Effector memory CD8-positive, alpha-beta T cell (primary cell): ENCODE measurements around the gene YES1.
"Not testable (repeated sequence)": the region's sequence is repeated elsewhere in the genome, so short reads cannot be mapped to it uniquely, and the experiment has no call there.

Source experiments
- ATAC-seq: fragments of 150-1000 bp; cut with Tn5 transposase; replicated peaks from 2 replicates; pipeline ENCODE4 v1.10.0; 2021; ENCODE audit warnings: mild to moderate bottlenecking, moderate library complexity
- DNase-seq, 3 experiments: peaks; one replicate each; pipeline ENCODE4 v3.0.0; 2021
- H3K27ac Mint-ChIP-seq, 2 donors: one replicate each; pipeline ENCODE4 v1.8.0; 2022; ENCODE audit warnings: mild to moderate bottlenecking in 2 of 2, mixed read lengths in 2 of 2, moderate library complexity in 2 of 2
- H3K27me3 Mint-ChIP-seq, 2 donors: one replicate each; pipeline ENCODE4 v1.8.0; 2022; ENCODE audit warnings: mixed read lengths in 2 of 2
- H3K36me3 Mint-ChIP-seq: one replicate; pipeline ENCODE4 v1.8.0; 2022; ENCODE audit warnings: mild to moderate bottlenecking, moderate library complexity, mixed read lengths; ENCODE audit not compliant: insufficient read depth
- H3K4me1 Mint-ChIP-seq, 2 donors: one replicate each; pipeline ENCODE4 v1.8.0; 2022; ENCODE audit warnings: low read depth in 2 of 2, mixed read lengths in 2 of 2
- H3K4me3 Mint-ChIP-seq, 2 donors: one replicate each; pipeline ENCODE4 v1.8.0; 2022; ENCODE audit warnings: mild to moderate bottlenecking in 2 of 2, mixed read lengths in 2 of 2, moderate library complexity in 2 of 2
- H3K9me3 Mint-ChIP-seq, 2 donors: one replicate each; pipeline ENCODE4 v1.8.0; 2022; ENCODE audit warnings: mixed read lengths in 2 of 2

Gene YES1

DNA sequence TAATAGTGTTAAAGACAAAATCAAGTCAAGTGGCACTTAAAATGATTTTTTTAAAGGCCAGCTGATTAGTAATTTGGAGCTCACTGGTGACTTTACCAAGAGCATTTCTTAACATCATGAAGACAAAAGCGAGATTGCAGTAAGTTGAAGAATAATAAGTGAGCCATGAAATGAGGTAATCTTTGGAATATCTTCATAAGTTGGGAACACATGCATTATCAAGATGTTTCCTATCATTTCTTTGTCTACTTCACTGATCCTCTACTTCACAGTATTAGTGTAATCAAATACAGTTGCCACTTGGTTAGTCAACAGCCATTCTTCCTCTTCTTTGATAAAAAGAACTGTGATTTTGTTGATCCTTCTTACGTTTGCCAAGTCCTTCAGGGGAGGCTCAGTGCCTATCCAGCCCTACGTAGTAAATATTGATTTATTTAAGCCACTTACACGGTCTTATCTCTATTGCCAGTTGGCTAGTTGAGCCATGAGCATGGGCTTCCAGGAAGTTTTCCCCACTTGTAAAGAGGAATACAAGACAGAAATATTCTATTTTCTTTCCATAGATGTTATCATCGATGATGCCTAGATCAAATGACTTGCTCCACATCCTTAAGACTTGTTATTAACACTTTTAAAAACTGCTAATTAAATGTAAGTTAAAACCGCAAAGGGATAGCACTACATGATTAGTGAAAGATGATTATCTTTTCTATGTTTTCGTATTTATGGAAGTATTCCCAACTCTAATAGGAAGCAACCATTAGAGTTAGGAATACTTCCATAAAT is 46.1 kb downstream of the YES1 start:
- DNase-seq (no peak), ATAC-seq (no peak)
- Mint-ChIP-seq H3K27ac (no peak overlapping the region), H3K27me3 (no peaks in the 10 kb centered on the region), H3K4me3 (no peak overlapping the region), H3K36me3 (peaks cover 13% of the 10 kb centered on the region), H3K4me1 (peaks cover 9 to 23% of the 10 kb centered on the region in 2 donors), H3K9me3 (no peaks in the 10 kb centered on the region)

DNA sequence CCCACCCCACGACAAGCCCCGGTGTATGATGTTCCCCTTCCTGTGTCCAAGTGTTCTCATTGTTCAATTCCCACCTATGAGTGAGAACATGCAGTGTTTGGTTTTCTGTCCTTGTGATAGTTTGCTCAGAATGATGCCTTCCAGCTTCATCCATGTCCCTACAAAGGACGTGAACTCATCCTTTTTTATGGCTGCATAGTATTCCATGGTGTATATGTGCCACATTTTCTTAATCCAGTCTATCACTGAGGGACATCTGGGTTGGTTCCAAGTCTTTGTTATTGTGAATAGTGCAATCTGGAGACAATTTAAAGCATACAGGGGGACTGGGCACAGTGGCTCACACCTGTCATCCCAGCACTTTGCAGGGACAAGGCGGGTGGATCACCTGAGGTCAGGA is 52.2 kb downstream of the YES1 start:
- not testable (repeated sequence) for ATAC-seq, H3K4me3 Mint-ChIP-seq, DNase-seq, H3K27ac Mint-ChIP-seq, H3K27me3 Mint-ChIP-seq, H3K9me3 Mint-ChIP-seq
- Mint-ChIP-seq H3K36me3 (peaks cover 15% of the 10 kb centered on the region), H3K4me1 (peaks cover 6 to 23% of the 10 kb centered on the region in 2 donors)

DNA sequence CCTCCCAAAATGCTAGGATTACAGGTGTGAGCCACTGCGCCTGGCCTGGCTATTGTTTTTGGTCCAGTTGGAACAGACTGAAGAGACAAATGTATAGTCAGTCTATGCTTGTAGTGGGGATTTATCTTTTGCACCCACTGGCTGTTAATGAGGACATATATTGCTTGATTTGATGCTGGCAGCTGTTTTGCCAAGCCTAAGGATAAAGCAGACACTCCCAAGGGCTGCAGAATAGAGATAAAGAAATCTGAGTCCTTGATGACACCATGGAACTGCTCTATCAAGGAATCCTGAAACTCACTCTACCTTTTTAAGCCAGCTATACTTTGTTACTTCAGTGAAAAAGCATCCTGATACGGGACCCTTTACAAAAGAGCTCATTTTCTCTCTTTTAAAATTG is 56.5 kb downstream of the YES1 start:
- H3K9me3 Mint-ChIP-seq: no peaks in the 10 kb centered on the region
- peaks cover 30% of the 10 kb centered on the region for H3K36me3 Mint-ChIP-seq

DNA sequence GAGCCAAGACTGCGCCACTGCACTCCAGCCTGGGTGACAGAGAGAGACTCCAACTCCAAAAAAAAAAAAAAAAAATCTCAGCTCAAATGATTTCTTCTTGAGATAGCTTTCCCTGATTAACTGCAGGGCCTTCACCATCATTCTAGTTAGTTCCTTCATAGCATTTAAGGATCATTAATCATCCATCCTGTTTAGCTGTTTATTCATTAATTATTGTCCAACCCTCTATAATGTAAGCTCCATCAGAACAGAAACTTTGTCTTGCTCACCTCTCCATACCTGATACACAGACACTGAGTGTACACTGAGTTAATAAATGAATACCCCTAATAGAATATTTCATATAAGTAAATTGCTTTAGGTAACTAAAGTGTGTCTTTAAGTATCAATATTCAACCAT is 57.4 kb downstream of the YES1 start:
- H3K27me3 Mint-ChIP-seq: no peaks in the 10 kb centered on the region
- no peaks in the 10 kb centered on the region for H3K9me3 Mint-ChIP-seq
- no peak for DNase-seq
- no peak overlapping the region for H3K27ac Mint-ChIP-seq
- peaks cover 30% of the 10 kb centered on the region for H3K36me3 Mint-ChIP-seq
- H3K4me3 Mint-ChIP-seq: no peak overlapping the region
- peaks cover 0 to 5% of the 10 kb centered on the region in 2 donors for H3K4me1 Mint-ChIP-seq
- no peak for ATAC-seq

More for the DNA sequence above, 56.5 kb downstream of the YES1 start:
- DNase-seq (no peak), ATAC-seq (no peak)
- no peaks in the 10 kb centered on the region for H3K27me3 Mint-ChIP-seq
- no peak overlapping the region for H3K27ac Mint-ChIP-seq
- H3K4me1 Mint-ChIP-seq: peaks cover 0 to 5% of the 10 kb centered on the region in 2 donors
- no peak overlapping the region for H3K4me3 Mint-ChIP-seq

DNA sequence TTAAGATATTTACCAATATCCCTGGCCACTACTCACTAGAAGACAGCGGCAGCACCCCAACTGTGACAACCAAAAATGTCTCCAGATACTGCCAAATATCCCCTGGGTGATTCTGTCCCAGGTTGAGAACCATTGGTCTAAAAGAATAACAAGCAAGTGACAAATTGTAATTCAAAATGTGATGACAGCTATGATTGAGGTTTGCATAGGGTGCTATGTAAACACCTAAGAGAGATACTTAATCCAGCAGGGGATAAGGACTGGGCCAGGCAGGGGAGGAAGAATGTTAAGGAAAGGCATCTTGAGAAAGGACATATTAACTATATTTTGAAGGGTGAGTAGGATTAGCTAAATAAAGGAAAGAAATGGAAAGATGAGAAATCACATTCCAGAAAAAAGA is 61.6 kb downstream of the YES1 start:
- DNase-seq: no peak
- Mint-ChIP-seq H3K9me3 (no peaks in the 10 kb centered on the region), H3K36me3 (peaks cover 42% of the 10 kb centered on the region), H3K27me3 (no peaks in the 10 kb centered on the region), H3K27ac (peak overlapping the region in 1 of 2 donors; percentile 7), H3K4me1 (no peaks in the 10 kb centered on the region), H3K4me3 (no peak overlapping the region)
- ATAC-seq: no peak

DNA sequence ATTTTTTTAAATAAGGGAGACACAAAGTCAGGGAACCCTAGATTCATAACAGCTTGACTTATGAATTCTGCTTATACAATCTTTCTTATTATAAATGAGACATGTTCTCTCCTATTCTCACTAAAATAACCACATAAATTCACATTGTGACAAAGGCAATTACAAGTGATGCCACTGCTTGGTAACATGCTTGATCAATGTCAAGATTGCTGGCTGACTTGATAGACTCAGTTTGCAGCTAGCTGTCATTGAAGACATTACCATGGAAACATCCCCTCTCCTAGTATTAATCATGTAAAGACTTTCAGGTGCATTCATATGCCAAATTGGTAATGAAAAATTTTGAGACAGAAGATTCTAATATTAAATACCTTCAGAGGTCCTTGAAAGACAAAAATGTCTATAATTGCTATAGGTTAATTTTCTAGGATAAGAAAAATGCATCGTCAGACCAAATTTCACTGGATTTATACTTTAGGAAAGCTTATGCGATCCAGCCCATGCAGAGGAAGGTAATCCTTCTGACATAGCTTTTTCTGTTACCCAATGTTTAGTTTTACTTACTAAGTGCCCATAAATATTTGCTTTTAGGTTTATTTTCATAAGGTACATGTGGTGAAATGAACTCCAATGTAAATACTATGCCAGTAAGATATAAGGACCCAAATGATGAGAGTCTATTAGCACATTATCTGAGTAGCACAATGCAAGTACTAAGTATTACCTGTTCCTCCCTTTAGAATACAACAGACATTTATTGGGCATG is 67.0 kb downstream of the YES1 start:
- no peak overlapping the region for H3K27ac Mint-ChIP-seq
- H3K4me3 Mint-ChIP-seq: no peak overlapping the region
- peaks cover 42% of the 10 kb centered on the region for H3K36me3 Mint-ChIP-seq

DNA sequence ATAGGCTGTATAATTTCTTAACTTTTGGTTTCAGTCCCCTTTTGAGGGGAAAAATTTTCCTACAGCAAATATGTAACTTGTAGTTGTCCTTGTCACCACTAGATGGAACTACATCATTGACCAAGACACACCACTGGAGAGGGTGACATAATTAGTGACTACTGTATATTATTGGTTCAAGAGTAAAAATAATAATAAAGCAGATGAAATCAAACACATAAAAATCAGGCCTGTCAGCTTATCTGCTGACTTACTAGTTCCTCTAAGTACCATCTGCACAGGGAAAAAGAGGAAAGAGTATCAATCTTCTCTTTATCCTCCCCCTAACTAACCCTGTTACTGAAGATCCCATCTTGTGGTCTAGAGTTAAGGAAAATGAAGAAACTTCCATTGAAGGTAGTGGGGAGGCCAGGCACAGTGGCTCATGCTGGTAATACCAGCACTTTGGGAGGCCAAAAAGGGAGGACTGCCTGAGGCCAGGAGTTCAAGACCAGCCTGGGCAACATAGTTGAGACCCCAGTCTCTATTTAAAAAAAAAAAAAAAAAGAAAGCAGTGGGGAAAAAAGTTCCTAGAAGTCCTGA is 70.0 kb downstream of the YES1 start:
- H3K27me3 Mint-ChIP-seq: no peaks in the 10 kb centered on the region
- H3K4me3 Mint-ChIP-seq: no peak overlapping the region
- peaks cover 52% of the 10 kb centered on the region for H3K36me3 Mint-ChIP-seq
- H3K9me3 Mint-ChIP-seq: no peaks in the 10 kb centered on the region
- peak overlapping the region in 1 of 2 donors; percentile 16 for H3K27ac Mint-ChIP-seq
- H3K4me1 Mint-ChIP-seq: no peaks in the 10 kb centered on the region
- ATAC-seq (peak; percentile 86), DNase-seq (peak in 2 of 3 experiments; percentile 3 to 10)

More for the DNA sequence above, 67.0 kb downstream of the YES1 start:
- DNase-seq: no peak
- Mint-ChIP-seq H3K4me1 (no peaks in the 10 kb centered on the region), H3K9me3 (no peaks in the 10 kb centered on the region), H3K27me3 (no peaks in the 10 kb centered on the region)
- ATAC-seq: no peak

DNA sequence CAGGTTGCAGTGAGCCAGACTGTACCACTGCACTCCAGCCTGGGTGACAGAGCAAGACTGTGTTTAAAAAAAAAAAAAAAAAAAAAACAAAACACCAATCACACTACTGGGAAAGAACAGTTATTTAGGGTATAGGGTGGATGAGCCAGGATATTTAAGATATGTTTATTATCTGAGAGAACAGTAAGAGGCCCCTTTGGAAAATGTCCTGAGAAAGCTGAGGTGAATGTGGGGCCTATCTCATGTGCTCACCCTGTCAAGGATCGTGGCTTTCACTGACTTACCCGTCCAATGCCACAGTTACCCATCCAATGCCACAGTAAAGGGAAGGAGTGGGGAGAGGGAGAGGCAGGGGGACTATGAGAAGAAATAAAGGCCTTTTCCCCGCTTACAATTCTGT is 79.7 kb downstream of the YES1 start:
- DNase-seq (no peak), ATAC-seq (no peak)
- no peaks in the 10 kb centered on the region for H3K4me1 Mint-ChIP-seq
- no peak overlapping the region for H3K27ac Mint-ChIP-seq
- no peaks in the 10 kb centered on the region for H3K27me3 Mint-ChIP-seq
- no peaks in the 10 kb centered on the region for H3K9me3 Mint-ChIP-seq
- peaks cover 64% of the 10 kb centered on the region for H3K36me3 Mint-ChIP-seq
- H3K4me3 Mint-ChIP-seq: no peak overlapping the region

DNA sequence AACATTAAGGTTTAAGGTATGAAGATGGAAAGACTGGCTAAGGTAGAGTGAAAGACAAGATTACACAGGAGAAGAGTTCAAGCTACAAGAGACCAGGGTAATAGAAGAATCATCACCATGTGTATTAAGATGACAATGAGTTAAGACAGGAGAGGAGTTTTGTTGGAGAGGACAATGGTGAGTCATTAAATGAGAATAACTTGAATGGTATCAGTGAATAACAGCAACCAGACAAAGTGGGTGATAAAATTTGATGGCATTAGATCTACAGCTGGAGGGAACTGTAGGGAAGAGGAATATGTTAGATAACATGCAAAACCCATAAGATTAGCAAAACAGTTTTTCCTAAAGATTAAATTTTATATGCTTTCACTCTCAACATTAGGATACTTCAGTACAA is 80.9 kb downstream of the YES1 start:
- Mint-ChIP-seq H3K27me3 (no peaks in the 10 kb centered on the region), H3K4me1 (no peaks in the 10 kb centered on the region), H3K36me3 (peaks cover 56% of the 10 kb centered on the region), H3K27ac (no peak overlapping the region), H3K4me3 (no peak overlapping the region), H3K9me3 (no peaks in the 10 kb centered on the region)
- DNase-seq (no peak), ATAC-seq (no peak)

DNA sequence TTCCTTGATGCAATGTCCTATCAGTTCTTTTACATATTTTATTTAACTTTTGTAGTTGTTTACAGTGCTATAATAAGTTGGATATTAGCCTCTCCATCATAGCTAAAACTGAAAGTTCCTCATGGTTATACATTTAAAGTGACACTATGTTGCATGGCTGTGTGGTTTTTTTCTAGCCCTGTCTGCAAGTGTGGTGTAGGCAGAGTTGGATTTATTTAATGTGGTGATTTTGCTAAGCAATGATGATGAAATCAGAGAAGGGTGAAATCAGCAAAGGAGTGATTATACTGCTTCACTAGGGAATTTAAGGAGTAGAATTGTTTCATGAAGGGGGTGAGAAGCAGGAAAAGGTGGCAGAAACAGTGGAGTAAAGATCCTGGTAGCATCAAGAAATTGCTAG is 81.3 kb downstream of the YES1 start:
- no peak for ATAC-seq
- H3K9me3 Mint-ChIP-seq: no peaks in the 10 kb centered on the region
- peaks cover 54% of the 10 kb centered on the region for H3K36me3 Mint-ChIP-seq
- H3K4me1 Mint-ChIP-seq: no peaks in the 10 kb centered on the region
- H3K27me3 Mint-ChIP-seq: no peaks in the 10 kb centered on the region
- no peak overlapping the region for H3K4me3 Mint-ChIP-seq
- no peak for DNase-seq
- H3K27ac Mint-ChIP-seq: no peak overlapping the region

DNA sequence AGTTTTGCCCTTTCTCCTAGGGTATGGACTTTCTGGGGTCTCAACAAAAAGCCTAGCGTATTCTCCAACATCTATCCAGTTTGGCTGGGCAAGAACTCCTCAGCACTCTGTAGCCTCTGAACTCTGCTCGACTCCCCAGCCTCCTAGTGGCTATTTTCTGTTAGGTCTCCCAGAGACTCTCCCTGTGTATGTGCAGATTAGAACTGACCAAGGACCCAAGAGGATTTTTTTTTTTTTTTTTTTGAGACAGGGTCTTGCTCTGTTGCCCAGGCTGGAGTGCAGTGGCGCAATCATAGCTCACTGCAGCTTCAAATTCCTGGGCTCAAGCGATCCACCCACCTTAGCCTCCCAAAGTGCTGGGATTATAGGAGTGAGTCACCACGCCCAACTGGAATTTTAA is 81.9 kb downstream of the YES1 start:
- peaks cover 48% of the 10 kb centered on the region for H3K36me3 Mint-ChIP-seq
- not testable (repeated sequence) for H3K4me1 Mint-ChIP-seq, H3K27ac Mint-ChIP-seq, DNase-seq, ATAC-seq, H3K9me3 Mint-ChIP-seq, H3K27me3 Mint-ChIP-seq, H3K4me3 Mint-ChIP-seq

DNA sequence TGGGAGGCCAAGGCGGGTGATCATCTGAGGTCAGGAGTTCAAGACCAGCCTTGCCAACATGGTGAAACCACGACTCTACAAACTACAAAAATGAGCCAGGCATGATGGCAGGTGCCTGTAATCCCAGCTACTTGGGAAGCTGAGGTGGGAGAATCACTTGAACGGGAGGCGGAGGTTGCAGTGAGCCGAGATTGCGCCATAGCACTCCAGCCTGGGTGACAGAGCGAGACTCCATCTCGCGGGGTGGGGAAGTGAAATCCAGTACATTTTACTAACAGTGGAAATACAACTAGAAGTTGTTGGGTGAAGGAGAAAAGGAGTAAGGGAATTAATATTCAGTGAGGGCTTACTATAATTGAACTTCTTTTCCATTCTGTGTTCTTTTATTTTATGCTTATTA is 86.4 kb downstream of the YES1 start:
- no peak for DNase-seq
- Mint-ChIP-seq H3K36me3 (peaks cover 22% of the 10 kb centered on the region), H3K4me3 (no peak overlapping the region), H3K27me3 (no peaks in the 10 kb centered on the region), H3K9me3 (no peaks in the 10 kb centered on the region), H3K4me1 (no peaks in the 10 kb centered on the region), H3K27ac (peak overlapping the region in 1 of 2 donors; percentile 60)
- ATAC-seq: no peak

DNA sequence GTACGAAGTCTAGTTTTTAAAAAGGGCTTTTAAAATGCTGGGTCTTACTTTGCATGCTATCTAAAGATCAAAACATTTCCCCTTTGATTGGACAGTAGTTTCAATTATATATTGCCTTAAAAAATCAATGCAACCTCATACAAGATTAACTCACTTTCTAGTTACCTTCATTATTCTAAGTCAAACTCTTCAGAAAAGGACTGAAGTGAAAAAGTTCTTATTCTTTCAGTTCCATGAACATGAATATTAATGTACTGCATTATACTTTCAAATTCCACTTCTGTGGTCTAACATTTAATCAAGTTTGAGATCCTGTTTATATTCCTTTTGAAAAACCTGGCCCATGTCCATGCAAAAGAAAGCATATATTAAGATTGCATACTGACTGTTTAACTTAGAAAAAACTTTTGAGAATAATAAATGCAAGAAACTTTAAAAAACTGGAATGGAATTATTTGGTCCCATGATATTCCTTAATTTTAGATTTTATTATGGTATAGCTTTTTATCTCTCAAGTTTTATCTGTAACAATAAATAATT is 88.4 kb downstream of the YES1 start:
- H3K36me3 Mint-ChIP-seq: peaks cover 19% of the 10 kb centered on the region
- H3K9me3 Mint-ChIP-seq: no peaks in the 10 kb centered on the region
- ATAC-seq (no peak), DNase-seq (no peak)
- no peak overlapping the region for H3K4me3 Mint-ChIP-seq
- no peaks in the 10 kb centered on the region for H3K27me3 Mint-ChIP-seq
- H3K4me1 Mint-ChIP-seq: no peaks in the 10 kb centered on the region
- H3K27ac Mint-ChIP-seq: no peak overlapping the region
